LNCAP (cell line): ENCODE measurements around the gene YTHDC1.

Source experiments
- CTCF ChIP-seq: fragments of 450-650 bp; IDR thresholded peaks from 2 replicates; pipeline ENCODE4 v1.5.1; 2017; ENCODE audit warnings: mild to moderate bottlenecking

The YTHDC1 gene

GRCh38 chr4:68349649-68350360 is at the start of gene YTHDC1:
YTHDC1 (minus strand) TSS chr4:68350090; CDS start chr4:68349753, 337 bp downstream.
- TF ChIP-seq CTCF: no peak

- TF ChIP-seq CTCF: no peak
Measured at GRCh38 chr4:68399306-68399705, 49.4 kb upstream of the YTHDC1 start.

- no peak for TF ChIP-seq CTCF
Measured at GRCh38 chr4:68396756-68397155, 46.9 kb upstream of the YTHDC1 start.

- TF ChIP-seq CTCF: no peak
Measured at GRCh38 chr4:68391436-68391835, 41.5 kb upstream of the YTHDC1 start.

GRCh38 chr4:68390205-68390935 is 40.5 kb upstream of the YTHDC1 start:
- no peak for TF ChIP-seq CTCF

GRCh38 chr4:68388347-68388865 is 38.5 kb upstream of the YTHDC1 start:
- TF ChIP-seq CTCF: no peak

GRCh38 chr4:68385267-68385666 is 35.4 kb upstream of the YTHDC1 start:
- no peak for TF ChIP-seq CTCF
